RWPE2 (cell line): Measurements from ENCODE around the gene SOX12.
"Not testable (repeated sequence)": the region's sequence is repeated elsewhere in the genome, so short reads cannot be mapped to it uniquely, and the experiment has no call there.

Experiments
- ATAC-seq: fragments of 200-7000 bp; cut with Tn5 transposase; 3 replicates; pipeline ENCODE4 v1.9.1; 2021; ENCODE audit warnings: low read depth
- DNase-seq: peaks from one replicate; pipeline ENCODE4 v3.0.0-alpha.2; 2020; ENCODE audit warnings: low spot score
- H3K27ac ChIP-seq: fragments of 450-650 bp; 2 replicates; pipeline ENCODE4 v1.5.1; 2017; ENCODE audit warnings: mild to moderate bottlenecking; ENCODE audit not compliant: poor library complexity, severe bottlenecking
- H3K27me3 ChIP-seq: fragments of 250-450 bp; sonication (Bioruptor Pico); 2 replicates; pipeline ENCODE4 v1.5.1; 2021; ENCODE audit warnings: mild to moderate bottlenecking, moderate library complexity; ENCODE audit not compliant: insufficient read depth, poor library complexity, severe bottlenecking
- H3K36me3 ChIP-seq: fragments of 250-450 bp; sonication (Bioruptor Pico); 2 replicates; pipeline ENCODE4 v1.5.1; 2020; ENCODE audit warnings: low read depth, mild to moderate bottlenecking, moderate library complexity
- H3K4me1 ChIP-seq: fragments of 250-450 bp; sonication (Bioruptor Pico); 2 replicates; pipeline ENCODE4 v1.5.1; 2021; ENCODE audit warnings: mild to moderate bottlenecking, moderate library complexity; ENCODE audit not compliant: insufficient read depth, poor library complexity, severe bottlenecking
- H3K4me3 ChIP-seq: fragments of 250-450 bp; sonication (Bioruptor Pico); 2 replicates; pipeline ENCODE4 v1.5.1; 2021; ENCODE audit warnings: mild to moderate bottlenecking, moderate library complexity; ENCODE audit not compliant: severe bottlenecking
- H3K9me3 ChIP-seq: fragments of 250-450 bp; sonication (Bioruptor Pico); 2 replicates; pipeline ENCODE4 v1.5.1; 2021; ENCODE audit warnings: mild to moderate bottlenecking, moderate library complexity; ENCODE audit not compliant: severe bottlenecking
- CTCF ChIP-seq: fragments of 450-650 bp; IDR thresholded peaks from one replicate; pipeline ENCODE4 v1.5.1; 2017; ENCODE audit warnings: mild to moderate bottlenecking, moderate library complexity; ENCODE audit not compliant: poor library complexity, severe bottlenecking

SOX12 gene

GRCh38 chr20:328975-329695, 3.8 kb downstream of the SOX12 start:
- no peaks in the 10 kb centered on the region for H3K27me3 ChIP-seq
- H3K9me3 ChIP-seq: no peaks in the 10 kb centered on the region
- H3K4me1 ChIP-seq: no peaks in the 10 kb centered on the region
- no peak overlapping the region for H3K4me3 ChIP-seq
- DNase-seq (no peak), ATAC-seq (no peak)
- peak overlapping the region; percentile 87 for H3K27ac ChIP-seq
- H3K36me3 ChIP-seq: peaks cover 5% of the 10 kb centered on the region; the same call in 1 of the 2 replicates
- no peak for TF ChIP-seq CTCF

- H3K27me3 ChIP-seq: no peaks in the 10 kb centered on the region
Observed at GRCh38 chr20:329851-330232, 4.5 kb downstream of the SOX12 start.

GRCh38 chr20:330233-331149, 5.1 kb downstream of the SOX12 start:
- DNase-seq: no peak
- H3K4me1 ChIP-seq: no peaks in the 10 kb centered on the region

More at GRCh38 chr20:329851-330232, 4.5 kb downstream of the SOX12 start:
- H3K4me3 ChIP-seq: no peak overlapping the region
- no peak for ATAC-seq
- DNase-seq: no peak
- peak overlapping the region; percentile 87 for H3K27ac ChIP-seq
- H3K36me3 ChIP-seq: peaks cover 5% of the 10 kb centered on the region; the same call in 1 of the 2 replicates
- H3K9me3 ChIP-seq: no peaks in the 10 kb centered on the region
- no peak for TF ChIP-seq CTCF
- no peaks in the 10 kb centered on the region for H3K4me1 ChIP-seq

GRCh38 chr20:334578-334977, 9.2 kb downstream of the SOX12 start:
- H3K27ac ChIP-seq: no peak overlapping the region
- H3K4me1 ChIP-seq: no peaks in the 10 kb centered on the region
- no peak overlapping the region for H3K4me3 ChIP-seq
- DNase-seq (no peak), ATAC-seq (no peak)
- TF ChIP-seq CTCF: no peak
- no peaks in the 10 kb centered on the region for H3K27me3 ChIP-seq
- H3K36me3 ChIP-seq: no peaks in the 10 kb centered on the region
- no peaks in the 10 kb centered on the region for H3K9me3 ChIP-seq

More at GRCh38 chr20:330233-331149, 5.1 kb downstream of the SOX12 start:
- ATAC-seq: peak; percentile 37
- Histone ChIP-seq H3K4me3 (no peak overlapping the region), H3K9me3 (no peaks in the 10 kb centered on the region), H3K36me3 (peaks cover 5% of the 10 kb centered on the region; the same call in 1 of the 2 replicates), H3K27me3 (no peaks in the 10 kb centered on the region), H3K27ac (peak overlapping the region; percentile 87)
- TF ChIP-seq CTCF: peak; percentile 97

- not testable (repeated sequence) for H3K27ac ChIP-seq, ATAC-seq, H3K27me3 ChIP-seq, H3K4me1 ChIP-seq, H3K36me3 ChIP-seq, H3K9me3 ChIP-seq, H3K4me3 ChIP-seq, DNase-seq
Observed at GRCh38 chr20:336040-336439, 10.7 kb downstream of the SOX12 start.
